Gastroesophageal sphincter (tissue), 3 donors: ENCODE data around the gene SPEM3.
"Not testable (repeated sequence)": the region's sequence is repeated elsewhere in the genome, so short reads cannot be mapped to it uniquely, and the experiment has no call there.

Experiments
- CTCF ChIP-seq, 4 experiments: fragments of 200-600 bp in 2 of 4; fragments of 450-650 bp in 2 of 4; sonication (generic) in 1 of 4; IDR thresholded peaks; one replicate each; pipeline ENCODE4 v1.5.1; 2017 to 2019; ENCODE audit warnings: antibody characterized with exemption in 4 of 4, mild to moderate bottlenecking in 2 of 4, moderate library complexity in 2 of 4
- EP300 ChIP-seq: sonication (generic); formaldehyde crosslinking; IDR thresholded peaks from one replicate; pipeline ENCODE4 v1.6.1; 2017; ENCODE audit warnings: antibody characterized with exemption, mild to moderate bottlenecking
- POLR2A ChIP-seq, 2 donors: fragments of 450-650 bp; IDR thresholded peaks; one replicate each; pipeline ENCODE4 v1.6.1; 2017; ENCODE audit warnings: antibody characterized with exemption in 2 of 2, mild to moderate bottlenecking in 2 of 2, moderate library complexity in 1 of 2
- POLR2AphosphoS5 ChIP-seq: sonication (generic); formaldehyde crosslinking; IDR thresholded peaks from one replicate; pipeline ENCODE4 v1.6.1; 2017; ENCODE audit warnings: antibody characterized with exemption

- TF ChIP-seq POLR2A (IDR thresholded peaks at IDR 0.05); CTCF (IDR thresholded peaks at IDR 0.05); EP300; POLR2AphosphoS5: not testable (repeated sequence)
These were observed 53.4 kb downstream of the SPEM3 start for GRCh38 chr17:7481842-7482741.
